GM12874 (cell line): ENCODE measurements around the gene HOXD9.

Source experiments
- TF ChIP-seq, protein P1 (sequence below): IDR thresholded peaks from 2 replicates; pipeline ENCODE4 v1.5.1; 2011; ENCODE audit warnings: low read depth, mild to moderate bottlenecking, control low read depth, low read length, moderate library complexity; ENCODE audit not compliant: insufficient read depth

Gene HOXD9

DNA sequence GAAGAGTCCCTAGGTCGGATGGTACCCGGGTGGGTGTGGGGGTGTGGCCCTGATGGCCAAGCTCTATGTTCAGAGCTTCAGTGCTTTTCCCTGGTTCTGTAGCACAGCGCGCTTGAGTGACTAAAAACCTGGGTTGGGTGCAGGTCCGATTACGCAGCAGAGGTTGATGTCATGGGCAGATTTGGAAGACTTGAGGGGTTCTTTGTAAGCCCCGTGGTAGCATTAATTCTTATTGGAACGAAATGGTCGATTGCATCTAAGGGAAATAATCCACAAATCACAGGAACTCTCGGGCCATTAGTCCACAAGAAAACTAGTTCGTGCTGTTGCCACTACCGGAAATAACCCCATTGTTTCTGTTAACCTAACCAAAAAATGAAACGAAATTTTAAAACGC lies 16.0 kb downstream of the HOXD9 start:
- TF ChIP-seq, protein P1, sequence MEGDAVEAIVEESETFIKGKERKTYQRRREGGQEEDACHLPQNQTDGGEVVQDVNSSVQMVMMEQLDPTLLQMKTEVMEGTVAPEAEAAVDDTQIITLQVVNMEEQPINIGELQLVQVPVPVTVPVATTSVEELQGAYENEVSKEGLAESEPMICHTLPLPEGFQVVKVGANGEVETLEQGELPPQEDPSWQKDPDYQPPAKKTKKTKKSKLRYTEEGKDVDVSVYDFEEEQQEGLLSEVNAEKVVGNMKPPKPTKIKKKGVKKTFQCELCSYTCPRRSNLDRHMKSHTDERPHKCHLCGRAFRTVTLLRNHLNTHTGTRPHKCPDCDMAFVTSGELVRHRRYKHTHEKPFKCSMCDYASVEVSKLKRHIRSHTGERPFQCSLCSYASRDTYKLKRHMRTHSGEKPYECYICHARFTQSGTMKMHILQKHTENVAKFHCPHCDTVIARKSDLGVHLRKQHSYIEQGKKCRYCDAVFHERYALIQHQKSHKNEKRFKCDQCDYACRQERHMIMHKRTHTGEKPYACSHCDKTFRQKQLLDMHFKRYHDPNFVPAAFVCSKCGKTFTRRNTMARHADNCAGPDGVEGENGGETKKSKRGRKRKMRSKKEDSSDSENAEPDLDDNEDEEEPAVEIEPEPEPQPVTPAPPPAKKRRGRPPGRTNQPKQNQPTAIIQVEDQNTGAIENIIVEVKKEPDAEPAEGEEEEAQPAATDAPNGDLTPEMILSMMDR, result no peak

DNA sequence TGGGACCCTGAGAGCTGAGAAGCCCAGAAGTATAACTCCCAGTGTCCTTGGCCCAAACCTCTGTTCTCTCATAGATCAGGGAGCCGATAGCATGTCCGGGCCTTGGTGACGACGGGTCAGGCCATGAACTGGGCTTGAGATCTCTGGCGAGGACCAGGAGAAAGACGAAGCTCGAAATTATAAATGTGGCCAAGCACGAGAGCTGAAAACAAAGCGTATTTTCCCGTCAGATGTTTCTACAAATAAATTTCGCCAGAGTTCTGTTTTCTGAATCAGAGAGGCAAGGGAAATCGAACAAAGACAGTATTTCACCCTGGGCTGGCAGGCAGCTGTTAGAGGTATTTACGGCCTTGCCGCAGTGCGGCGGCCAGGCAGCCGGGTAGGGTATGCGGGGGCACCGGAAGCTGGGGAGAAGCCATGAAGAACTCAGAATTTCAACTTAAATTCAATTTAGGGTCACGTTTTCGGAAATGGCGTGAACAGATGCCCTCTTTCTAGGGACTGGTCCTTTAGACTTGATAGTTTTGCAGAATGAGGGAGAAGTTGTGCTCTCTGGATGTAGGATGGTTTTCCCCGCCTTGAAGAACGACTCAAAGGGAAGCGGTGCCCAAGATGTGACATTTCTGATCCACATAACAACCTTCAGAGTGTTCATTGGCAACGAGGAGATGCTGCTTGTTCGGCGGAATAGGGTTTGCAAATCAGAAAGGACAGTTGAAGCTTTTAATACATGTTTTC lies 16.6 kb downstream of the HOXD9 start:
- TF ChIP-seq, protein P1, result no peak

DNA sequence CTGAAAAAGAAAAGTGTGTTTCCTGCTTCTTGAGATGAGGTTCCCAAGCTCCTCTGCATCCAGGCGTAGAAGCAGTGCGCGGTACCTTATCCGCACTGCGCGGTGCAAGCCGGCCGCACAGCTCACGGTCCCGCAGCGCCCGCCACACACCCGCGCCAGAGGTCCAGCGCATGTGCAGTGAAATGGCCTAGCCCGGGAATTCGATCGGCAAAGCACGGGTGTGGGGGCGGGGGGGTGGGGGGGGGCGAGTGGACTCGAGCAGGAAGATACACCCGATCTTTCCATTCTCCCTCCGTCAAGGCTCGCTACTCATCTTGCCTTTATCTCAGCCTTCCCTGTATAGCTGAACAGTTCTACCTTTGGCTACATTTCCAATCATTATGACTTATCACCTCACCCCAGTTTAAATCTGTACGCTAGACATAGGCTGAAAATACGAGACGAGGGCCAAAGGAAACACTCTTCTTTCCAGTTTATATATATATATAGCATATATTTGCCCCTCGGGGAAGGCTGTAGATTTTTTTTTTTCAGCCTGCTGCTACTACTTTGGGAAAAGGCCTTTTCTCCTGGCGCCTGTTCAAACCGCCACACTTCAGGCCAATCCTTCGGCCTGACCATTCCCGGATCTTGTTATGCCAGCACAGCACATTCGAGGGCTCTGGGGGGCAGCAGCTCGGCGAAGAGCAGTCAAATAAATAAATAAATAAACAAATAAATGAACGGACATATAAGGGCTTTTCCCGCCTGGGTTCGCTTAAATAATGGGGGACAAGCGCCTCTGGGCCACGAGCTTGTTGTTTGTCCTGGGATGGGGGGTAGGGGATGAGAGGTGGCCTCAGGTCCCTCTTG lies 17.4 kb downstream of the HOXD9 start:
- TF ChIP-seq, protein P1, result no peak

DNA sequence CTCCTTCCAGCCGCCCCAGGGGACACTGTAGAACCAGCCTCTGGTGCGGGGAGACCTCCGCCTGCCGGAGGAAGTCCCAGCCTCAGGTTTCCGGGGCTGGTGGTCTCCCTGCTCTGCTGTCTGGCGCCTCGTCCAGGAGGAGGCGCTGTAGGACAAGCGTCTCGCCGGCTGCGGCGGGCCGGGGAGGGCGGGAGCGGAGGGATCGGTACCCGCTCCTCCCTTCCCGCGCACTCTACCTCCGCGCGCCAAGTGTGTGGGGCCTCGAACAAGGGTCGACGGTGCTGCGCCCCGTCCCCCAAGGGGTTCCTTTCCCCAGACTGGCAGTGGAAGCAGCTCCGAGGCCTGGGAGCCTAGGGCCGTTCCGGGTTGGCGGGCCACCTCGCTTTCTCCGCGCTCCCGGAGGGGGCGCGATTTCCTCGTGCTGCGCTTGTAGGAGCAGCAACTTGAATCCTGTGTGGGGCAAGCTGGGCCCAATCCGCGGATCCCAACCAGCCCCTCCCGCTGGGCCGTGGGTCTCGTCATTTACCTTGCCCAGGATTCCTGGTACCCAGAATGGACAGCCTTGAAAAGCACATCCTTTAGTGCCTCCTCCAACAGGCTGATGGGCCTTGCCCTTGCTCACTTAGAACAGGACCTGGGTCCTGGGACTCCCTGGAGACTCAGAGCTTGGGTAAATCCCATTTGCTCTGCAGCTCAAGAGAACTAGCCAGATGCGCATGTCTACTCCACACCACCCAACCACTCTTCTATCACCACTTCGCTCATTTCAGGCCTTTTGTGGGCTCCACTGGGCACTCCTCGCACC lies 18.2 kb downstream of the HOXD9 start:
- TF ChIP-seq, protein P1, result peak; percentile 92

DNA sequence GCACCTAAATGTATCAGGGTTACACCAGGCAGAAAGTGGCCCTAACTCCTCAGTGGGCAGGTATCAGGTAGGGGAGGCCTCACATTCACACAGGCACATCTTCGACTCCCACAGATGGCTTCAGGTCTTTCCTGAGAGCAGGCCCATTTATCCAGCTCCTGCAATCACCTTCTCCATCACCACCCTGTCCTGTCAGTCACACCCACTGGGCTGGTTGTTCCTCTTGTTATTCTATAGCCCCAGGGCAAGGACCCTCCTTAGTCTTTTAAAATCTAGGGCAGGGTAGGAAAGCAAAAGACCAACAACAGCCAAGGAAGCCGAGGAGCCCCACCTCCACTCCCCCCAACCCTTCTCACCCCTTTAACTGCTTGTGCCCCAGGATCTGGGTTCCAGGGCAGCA lies 19.8 kb downstream of the HOXD9 start:
- TF ChIP-seq, protein P1, result no peak

DNA sequence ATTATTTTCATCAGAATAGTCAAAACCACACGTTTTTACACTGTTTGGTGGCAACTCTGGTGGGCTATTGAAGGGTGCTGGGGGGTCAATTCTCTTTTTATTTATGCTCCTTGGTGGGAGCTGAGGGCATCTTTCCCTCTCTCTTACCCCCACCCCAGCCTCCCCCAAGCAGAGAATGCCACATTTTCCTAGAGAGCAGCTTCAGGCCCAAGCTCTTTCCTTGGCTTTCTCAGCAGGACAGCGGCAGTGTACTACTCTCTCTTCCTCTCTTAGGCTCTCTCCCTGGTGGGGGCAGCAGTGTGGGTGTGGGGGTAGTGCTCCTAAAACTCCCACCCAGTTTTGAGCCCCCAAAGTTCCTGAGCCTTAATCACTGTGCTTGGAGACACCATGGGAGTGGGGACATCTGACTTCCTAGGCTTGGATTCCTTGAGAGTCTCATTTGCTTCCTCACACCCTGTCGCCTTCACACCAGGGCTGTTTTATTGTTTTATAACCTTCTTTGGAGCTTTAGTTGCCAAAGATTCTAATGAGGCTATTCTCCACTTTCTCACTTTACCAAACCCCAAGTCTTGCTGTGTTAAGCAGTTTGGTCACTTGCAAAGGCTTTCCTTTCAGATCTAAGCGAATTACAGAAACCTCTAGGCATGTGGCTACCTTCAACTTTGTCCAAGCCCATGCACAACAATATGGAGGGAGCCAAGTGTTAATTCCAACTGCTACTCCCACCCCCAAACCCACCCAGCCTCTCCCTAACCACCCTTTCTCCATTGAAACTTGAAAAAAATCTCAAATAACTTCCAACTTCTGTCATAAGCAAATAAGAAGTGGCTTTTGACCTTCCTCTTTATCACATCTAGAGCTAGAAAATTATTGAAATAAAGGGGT lies 22.8 kb downstream of the HOXD9 start:
- TF ChIP-seq, protein P1, result no peak
